Activated effector memory CD4-positive, alpha-beta T cell treated with Interleukin-2 at 50 U/mL for 16 hours (primary cell): Measurements from ENCODE around the gene P2RX7.
"Not testable (repeated sequence)": the region's sequence is repeated elsewhere in the genome, so short reads cannot be mapped to it uniquely, and the experiment has no call there.

ENCODE experiments used
- DNase-seq: peaks from one replicate; pipeline ENCODE4 v3.0.0-alpha.2; 2020

The P2RX7 gene

DNA sequence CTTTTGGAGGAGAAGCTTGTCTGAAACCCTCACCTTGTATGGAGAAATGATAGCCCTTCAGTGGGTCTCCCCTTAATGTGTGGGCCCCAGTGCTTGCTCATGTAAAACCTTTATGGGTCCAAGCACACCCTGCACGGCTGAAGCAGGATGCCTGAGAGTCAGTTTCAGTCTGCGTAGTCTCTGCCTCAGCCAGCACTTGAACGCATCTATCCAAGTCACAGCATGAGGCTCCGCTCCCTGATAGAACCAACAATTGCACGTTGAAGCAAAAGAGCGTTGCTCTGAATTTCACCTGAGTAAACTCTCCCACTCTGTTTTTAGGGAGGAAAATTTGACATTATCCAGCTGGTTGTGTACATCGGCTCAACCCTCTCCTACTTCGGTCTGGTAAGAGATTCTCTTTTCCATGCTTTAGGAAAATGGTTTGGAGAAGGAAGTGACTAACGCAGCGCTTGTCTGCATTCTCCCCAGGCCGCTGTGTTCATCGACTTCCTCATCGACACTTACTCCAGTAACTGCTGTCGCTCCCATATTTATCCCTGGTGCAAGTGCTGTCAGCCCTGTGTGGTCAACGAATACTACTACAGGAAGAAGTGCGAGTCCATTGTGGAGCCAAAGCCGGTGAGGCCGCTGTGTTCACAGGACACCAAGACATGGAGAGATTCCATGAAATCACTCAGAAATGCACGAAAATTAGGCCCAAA, 44.3 kb downstream of the P2RX7 start:
- no peak for DNase-seq

DNA sequence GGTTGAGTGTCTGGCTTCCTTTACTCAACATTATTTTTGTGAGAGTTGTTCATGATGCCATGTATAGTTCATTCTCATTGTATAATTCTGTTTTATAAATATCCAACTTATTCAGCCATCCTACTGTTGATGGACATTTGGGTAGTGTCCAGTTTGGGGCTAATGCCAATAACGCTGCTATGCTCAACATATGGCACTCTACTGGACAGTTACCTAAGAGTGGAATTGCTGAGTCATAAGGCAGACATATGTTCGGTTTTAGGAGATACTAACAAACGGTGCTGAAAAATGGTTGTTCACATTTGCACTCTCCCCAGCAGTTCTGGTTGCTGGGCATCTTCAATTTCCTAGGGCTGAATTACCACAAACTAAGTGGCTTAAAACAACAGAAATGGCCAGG, 48.5 kb downstream of the P2RX7 start:
- no peak for DNase-seq

DNA sequence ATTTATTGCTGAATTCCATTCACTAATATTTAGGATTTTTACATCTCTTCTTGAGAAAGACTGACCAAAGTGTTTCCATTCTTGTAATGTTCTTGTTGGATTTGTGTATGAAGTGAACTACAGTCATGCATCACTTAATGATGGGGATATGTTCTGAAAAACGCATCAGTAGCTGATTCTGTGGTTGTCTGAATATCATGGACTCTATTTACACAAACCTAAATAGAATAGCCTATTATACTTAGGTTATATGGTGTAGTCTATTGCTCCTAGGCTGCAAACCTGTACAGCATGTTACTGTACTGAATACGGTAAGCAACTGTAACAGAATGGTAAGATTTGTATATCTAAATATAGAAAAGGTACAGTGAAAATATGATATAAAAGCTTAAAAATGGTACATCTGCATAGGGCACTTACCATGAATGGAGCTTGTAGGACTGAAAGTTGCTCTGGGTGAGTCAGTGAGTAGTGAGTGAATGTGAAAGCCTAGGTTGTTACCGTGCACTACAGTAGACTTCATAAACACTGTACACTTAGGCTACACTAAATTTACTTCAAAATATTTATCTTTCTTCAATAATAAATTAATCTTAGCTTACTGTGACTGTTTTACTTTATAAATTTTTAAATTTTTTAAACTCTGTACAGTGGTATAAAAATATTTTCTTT, 49.7 kb downstream of the P2RX7 start:
- no peak for DNase-seq

DNA sequence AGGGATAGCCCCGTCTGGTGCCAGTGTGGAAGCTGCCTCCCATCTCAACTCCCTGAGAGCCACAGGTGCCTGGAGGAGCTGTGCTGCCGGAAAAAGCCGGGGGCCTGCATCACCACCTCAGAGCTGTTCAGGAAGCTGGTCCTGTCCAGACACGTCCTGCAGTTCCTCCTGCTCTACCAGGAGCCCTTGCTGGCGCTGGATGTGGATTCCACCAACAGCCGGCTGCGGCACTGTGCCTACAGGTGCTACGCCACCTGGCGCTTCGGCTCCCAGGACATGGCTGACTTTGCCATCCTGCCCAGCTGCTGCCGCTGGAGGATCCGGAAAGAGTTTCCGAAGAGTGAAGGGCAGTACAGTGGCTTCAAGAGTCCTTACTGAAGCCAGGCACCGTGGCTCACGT, 51.7 kb downstream of the P2RX7 start:
- no peak for DNase-seq

DNA sequence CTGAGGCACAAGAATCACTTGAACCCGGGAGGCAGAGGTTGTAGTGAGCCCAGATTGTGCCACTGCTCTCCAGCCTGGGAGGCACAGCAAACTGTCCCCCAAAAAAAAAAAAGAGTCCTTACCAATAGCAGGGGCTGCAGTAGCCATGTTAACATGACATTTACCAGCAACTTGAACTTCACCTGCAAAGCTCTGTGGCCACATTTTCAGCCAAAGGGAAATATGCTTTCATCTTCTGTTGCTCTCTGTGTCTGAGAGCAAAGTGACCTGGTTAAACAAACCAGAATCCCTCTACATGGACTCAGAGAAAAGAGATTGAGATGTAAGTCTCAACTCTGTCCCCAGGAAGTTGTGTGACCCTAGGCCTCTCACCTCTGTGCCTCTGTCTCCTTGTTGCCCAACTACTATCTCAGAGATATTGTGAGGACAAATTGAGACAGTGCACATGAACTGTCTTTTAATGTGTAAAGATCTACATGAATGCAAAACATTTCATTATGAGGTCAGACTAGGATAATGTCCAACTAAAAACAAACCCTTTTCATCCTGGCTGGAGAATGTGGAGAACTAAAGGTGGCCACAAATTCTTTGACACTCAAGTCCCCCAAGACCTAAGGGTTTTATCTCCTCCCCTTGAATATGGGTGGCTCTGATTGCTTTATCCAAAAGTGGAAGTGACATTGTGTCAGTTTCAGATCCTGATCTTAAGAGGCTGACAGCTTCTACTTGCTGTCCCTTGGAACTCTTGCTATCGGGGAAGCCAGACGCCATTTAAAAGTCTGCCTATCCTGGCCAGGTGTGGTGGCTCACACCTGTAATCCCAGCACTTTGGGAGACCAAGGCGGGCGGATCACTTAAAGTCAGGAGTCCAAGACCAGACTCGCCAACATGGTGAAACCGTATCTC, 52.6 kb downstream of the P2RX7 start:
- no peak for DNase-seq

DNA sequence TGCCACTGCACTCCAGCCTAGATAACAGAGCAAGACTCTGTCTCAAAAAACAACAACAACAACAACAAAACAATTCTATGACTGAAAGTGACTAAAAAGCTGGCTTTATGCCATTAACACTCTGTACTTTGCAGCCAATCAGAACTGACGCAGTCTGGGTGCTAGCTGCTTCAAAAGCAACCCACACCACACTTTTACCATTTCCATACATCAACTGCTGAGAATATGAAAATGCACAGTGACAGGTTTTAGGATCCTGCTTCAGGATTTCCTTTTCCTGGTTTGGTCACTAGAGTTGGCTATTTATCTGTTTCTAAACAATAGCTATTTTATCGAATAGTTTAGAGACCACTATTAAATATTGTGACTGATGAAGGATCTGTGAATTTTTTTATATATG, 54.1 kb downstream of the P2RX7 start:
- DNase-seq, result no peak

DNA sequence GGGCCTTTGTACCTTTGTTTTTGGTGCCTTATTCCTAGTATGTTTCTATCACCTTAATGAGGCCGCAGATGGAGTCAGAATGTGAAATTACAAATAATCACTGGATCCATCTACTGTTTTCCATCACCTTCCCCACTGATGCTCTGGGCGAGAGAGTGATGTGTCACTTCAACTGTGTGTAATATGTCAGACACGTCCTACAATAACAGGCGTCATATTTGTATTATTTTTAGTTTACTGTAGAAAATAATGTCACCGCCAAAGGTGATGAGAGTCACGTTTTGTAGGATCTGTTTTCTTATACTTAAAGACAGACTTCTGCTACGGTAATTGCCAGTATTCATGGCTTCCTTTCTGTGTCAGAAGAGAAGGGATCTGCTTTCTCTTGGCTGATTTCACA, 54.8 kb downstream of the P2RX7 start:
- DNase-seq, result no peak

DNA sequence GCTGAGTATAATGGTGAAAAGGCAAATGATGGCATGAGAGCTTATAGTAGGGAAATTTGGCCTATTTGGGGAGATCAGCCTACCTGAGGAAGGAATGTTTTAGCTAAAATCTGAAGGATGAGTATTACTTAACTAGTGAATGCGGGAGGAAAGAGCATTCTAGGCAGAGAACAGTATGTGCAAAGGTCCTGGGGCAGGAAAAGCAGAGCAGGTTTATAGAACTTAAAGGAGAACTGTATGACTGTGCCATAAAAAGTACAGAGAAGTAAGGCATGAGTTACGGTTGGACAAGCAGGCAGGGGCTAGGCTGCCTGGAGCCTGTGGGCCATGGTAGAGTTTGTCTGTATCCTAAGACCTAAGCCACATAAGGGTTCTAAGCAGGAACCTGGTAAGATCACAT, 55.6 kb downstream of the P2RX7 start:
- no peak for DNase-seq

DNA sequence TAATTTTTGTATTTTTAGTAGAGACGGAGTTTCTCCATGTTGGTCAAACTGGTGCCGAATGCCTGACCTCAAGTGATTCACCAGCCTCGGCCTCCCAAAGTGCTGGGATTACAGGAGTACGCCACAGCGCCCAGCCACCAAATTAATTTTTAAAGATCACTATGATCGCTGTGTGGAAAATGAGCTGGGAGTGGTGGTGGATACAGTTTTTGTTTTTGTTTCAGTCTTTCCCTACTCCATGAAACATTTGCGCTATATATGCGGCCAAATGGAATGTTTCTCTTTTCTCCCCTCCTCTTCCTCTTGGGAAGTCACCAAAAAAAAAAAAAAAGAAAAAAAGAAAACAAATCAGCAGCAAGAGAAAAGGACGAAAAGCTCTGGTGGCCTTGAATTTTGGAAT, 56.5 kb downstream of the P2RX7 start:
- DNase-seq, result no peak

DNA sequence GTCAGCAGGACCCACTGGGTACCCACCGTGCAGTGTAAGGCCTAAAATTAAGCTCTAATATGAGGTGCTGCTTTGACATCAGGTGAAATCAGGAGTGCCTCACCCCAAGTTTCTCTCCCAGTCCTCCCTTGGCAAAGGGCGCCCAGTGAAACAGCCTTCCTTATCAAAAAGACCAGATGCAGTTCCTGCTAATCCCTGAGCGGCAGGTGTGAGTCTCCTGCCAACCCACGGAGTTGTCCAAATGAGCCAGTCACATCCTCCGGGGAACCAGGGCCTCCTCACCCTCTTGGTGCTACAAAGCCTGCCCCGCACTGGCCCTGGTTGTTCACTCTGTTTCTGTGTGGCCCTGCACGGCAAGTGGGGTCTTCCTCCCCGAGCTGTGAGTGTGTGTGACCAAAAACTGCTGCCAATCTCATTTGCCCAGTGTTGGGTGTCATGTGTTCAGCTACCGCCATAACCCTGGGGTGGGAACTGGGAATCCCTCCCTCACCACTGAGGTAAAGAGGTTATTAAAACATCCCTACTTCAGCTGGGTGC, 57.0 kb downstream of the P2RX7 start:
- DNase-seq, result no peak

DNA sequence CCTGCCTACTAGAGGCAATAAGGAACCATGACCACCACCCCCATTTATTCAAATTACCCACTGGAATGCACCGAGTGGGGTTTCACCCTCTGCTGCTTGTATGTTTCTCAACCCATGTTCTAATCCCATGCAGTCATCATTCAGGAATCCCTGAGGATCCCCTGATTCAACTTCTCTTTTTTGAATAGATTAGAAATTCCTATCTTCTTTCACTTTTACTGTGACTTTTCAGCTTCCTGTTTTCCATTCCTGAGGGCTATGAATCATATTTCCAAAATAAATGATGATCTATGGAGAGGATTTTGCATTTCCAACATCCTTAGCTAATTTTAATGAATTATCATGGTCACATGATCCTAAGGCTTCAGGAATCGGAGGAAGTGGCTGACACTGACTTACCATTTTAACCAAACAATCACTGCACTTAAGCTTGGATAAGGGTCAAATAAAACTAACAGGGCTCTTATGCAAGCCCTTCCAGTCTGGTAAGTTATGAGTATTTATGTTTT, 57.9 kb downstream of the P2RX7 start:
- no peak for DNase-seq

DNA sequence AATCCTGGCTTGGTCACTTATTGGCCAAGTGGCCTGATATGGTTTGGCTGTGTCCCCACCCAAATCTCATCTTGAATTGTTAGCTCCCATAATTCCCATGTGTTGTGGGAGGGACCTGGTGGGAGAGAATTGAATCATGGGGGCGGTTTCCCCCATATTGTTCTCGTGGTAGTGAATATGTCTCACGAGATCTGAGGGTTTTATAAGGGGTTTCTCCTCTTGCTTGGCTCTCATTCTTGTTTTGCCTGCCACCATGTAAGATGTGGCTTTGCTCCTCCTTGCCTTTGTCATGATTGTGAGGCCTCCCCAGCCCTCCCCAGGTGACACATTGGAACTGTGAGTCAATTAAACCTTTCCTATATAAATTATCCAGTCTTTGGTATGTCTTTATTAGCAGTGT, 58.5 kb downstream of the P2RX7 start:
- DNase-seq, result no peak

DNA sequence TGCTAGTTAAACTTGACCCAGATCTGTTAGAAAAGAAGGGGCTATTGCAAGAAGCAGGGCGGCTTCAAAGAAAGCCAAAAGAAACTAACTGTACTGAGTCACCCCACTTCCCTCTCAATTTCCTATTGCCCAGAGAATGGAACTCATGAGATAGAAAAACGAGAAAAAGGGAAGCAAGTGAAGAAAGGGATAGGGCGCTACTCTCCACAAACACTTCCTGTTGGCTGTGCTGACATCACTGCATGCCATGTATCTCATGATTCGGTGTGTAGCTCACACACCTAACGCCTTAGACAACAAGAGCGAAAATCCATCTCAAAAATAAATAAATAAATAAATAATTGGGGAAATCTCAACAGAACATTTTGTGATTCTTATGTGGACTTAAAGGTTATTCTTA, 64.2 kb downstream of the P2RX7 start:
- DNase-seq, result no peak

DNA sequence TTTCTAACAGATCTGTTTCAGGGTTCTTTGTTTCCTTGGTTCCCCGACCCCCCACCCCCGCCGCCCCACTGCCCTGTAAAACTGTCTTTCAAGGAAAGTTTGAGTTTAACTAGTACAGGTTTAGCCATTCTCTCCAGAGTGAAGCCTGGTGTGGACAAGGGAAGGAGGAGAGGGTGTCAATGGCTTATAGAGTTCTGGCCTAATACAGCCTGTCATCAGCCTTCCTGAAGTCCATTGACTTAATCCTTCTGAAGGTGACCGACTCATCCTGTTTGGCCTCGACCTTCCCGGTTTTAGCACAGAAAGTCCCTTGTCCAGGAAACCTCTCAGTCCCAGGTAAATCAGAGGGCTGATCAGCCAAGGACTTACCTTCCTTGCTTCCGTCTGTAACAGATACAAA, 66.3 kb downstream of the P2RX7 start:
- DNase-seq, result no peak

DNA sequence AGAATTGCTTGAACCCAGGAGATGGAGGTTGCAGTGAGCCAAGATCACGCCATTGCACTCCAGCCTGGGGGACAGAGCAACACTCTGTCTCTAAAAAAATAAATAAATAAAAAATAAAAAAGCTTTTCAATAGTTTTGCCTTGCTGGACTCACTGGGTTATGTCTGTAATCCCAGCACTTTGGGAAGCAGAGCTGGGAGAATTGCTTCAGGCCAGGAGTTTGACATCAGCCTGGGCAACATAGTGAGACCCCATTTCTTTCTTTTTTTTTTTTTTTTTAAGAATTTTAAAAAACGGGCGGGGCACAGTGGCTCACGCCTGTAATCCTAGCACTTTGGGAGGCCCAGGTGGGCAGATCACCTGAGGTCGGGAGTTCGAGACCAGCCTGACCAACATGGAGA, 68.5 kb downstream of the P2RX7 start:
- DNase-seq, result not testable (repeated sequence)

DNA sequence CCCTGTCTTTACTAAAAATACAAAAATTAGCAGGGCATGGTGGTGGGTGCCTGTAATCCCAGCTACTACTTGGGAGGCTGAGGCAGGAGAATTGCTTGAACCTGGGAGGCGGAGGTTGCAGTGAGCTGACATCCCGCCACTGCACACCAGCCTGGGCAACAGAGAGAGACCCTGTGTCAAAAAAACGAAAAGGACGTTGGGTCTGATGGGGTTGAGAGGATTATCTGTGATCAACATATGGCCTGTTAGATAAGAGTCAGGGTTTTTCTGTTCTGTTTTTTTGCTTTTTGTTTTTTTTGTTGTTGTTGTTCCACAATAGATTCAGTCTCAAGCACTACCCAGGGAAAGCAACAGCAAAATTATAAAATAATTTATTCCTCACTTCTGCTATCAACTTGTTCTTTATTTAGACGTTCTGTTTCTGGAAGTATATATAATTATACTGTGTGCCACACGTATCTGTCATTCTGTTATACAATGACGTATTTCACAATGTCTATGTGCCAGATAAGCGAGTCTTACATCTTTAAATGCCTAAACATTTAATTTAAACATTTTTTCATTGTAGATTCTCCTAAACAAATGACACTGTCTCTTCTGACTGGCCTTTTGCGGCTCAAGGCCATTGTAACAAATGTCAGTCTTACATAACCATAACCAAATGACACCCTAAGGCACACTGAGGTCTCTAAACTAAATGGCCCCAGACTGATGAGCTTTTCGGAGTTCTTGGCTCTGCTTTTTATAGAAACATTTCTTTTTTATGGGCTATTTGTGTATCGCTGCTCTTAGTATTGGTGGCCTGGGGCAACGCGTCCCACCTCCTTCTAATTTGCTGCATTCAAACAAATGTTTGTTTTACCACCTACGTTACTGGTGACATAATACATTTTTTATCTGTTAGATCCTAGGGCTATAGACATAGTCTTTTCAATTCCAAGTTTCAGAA, 70.0 kb downstream of the P2RX7 start:
- no peak for DNase-seq

DNA sequence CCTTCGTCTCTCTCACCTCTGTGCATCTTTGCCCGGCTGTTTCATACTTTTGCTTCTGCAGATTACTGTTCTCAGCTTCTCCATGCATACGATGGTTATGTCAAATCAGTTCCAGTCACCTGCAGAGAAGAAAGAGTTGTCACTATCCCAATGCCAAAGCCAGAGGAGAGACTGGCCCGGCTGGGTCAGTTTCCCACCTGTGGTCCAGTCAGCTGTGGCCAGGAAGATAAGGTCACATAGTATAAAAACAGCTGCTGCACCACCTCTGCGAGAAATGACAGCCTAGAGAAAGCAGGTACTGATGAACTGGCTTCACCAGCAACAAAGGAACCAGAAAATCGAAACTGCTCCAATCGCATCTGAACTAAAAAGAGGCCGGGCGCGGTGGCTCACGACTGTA, 70.8 kb downstream of the P2RX7 start:
- DNase-seq, result no peak

DNA sequence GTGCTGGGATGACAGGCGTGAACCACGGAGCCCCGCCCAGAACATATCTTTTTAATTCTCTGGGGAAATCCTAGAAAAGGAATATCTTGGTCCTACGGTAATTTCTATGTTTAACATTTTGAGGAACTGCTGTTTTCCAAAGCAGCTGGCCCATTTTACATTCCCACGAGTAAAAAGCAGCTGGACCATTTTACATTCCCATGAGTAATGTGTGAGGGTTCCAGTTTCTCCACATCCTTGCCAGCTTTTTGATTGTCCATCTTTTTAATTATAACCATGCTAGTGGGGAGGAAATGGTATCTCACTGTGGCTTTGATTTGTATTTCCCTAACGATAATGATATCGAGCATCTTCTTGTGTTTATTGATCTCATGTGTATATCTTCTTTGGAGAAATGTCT, 72.8 kb downstream of the P2RX7 start:
- no peak for DNase-seq

DNA sequence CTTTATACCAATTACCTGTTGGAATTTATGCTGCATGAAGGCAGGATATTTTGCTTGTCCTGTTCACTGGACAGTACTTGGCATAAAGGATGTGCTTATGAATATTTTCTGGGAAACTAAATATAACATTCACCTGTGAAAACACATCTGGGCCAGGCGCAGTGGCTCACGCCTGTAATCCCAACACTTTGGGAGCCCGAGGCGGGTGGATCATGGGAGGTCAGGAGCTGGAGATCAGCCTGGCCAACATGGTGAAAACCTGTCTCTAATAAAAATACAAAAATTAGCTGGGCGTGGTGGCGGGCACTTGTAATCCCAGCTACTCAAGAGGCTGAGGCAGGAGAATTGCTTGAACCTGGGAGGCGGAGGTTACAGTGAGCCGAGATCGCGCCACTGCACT, 75.9 kb downstream of the P2RX7 start:
- DNase-seq, result not testable (repeated sequence)

DNA sequence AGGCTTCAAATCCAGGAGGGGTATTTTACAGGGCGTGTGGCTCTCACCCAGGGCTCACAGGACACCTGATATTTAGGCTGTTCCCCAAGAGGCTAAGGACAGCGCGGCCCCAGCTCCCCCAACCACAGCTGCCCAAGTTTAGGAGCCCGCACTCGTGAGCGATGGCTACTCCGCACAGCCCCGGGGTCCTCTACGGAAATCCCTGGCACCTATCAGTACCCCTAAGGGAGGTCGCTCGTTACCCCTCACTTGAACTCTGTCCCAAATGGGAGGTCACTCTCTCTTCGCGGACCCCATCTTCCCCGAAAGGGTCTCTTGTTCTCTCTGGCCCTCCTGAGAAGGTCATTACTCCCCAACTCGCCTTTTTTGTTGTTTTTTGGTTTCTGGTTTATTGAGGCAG, 76.5 kb downstream of the P2RX7 start:
- DNase-seq, result no peak

DNA sequence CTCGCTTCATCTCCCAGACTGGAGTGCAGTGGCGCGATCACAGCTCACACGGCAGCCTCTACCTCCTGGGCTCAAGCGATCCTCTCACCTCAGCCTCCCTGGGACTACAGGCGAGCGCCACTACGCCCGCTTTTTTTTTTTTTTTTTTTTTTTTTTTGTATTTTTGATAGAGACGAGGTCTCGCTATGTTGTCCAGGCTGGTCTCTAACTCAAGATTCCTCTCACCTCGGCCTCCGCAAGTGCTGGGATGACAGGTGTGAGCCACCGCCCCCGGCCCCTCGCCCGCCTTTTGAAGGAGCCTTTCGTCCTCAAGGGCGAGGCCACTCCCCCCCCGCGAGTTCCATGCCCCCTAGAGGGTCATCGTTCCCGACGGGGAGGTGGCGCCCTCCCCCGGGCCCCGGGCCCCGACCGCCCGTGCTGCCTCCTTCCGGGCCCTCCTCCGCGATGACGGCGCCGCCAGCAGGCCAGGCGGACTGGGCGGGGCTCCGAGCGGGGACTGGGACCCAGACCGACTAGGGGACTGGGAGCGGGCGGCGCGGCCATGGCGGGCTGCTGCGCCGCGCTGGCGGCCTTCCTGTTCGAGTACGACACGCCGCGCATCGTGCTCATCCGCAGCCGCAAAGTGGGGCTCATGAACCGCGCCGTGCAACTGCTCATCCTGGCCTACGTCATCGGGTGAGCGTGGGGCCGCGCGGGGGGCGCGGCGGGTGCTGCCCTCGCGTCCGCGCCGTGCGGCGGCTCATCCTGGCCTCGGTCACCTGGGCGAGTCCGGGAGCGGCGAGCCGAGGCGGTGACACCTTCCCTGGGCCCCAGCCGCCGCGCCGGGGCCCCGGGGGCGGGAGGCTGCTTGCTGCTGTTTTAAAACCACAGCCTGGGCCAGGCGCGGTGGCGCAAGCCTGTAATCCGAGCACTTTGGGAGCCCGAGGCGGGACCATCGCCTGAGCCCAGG, 77.2 kb downstream of the P2RX7 start, which contains the start of gene P2RX4:
Gene P2RX4, plus strand, starts transcription at position 506 of the 949 bp plus-strand sequence. Its CDS starts 36 bp downstream, at position 542.
- DNase-seq, result peak; percentile 78
